GM10266 (cell line): ENCODE data around the gene TRNP1.

Experiments used
- DNase-seq: peaks from one replicate; pipeline ENCODE4 v3.0.0; 2012; ENCODE audit errors: extremely low spot score
- TF ChIP-seq, protein P1 (sequence below): IDR thresholded peaks from 2 replicates; pipeline ENCODE4 v1.5.1; 2012; ENCODE audit warnings: mild to moderate bottlenecking, low read depth; ENCODE audit not compliant: control insufficient read depth, insufficient read depth; ENCODE audit errors: missing control alignments

The TRNP1 gene

DNA sequence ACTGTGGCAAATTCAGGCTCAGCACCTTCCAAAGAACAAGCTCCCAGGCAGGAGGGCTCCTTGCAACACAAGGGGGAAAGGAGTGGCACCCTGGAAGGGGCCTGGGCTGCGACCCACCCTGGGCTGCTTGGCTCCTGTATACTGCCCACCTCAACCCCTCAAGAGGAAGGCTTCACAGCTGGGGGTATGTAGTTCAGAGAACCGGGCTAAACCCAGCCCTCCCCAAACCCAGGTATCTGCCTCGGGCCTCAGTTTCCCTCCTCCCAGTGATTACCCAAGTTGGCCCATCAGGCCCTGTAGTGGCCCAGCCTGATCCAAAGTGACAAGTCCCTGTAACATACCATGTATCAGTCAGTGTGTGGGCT lies 11.7 kb downstream of the TRNP1 start:
- TF ChIP-seq, protein P1, sequence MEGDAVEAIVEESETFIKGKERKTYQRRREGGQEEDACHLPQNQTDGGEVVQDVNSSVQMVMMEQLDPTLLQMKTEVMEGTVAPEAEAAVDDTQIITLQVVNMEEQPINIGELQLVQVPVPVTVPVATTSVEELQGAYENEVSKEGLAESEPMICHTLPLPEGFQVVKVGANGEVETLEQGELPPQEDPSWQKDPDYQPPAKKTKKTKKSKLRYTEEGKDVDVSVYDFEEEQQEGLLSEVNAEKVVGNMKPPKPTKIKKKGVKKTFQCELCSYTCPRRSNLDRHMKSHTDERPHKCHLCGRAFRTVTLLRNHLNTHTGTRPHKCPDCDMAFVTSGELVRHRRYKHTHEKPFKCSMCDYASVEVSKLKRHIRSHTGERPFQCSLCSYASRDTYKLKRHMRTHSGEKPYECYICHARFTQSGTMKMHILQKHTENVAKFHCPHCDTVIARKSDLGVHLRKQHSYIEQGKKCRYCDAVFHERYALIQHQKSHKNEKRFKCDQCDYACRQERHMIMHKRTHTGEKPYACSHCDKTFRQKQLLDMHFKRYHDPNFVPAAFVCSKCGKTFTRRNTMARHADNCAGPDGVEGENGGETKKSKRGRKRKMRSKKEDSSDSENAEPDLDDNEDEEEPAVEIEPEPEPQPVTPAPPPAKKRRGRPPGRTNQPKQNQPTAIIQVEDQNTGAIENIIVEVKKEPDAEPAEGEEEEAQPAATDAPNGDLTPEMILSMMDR: no peak
- peak; percentile 7 for DNase-seq

DNA sequence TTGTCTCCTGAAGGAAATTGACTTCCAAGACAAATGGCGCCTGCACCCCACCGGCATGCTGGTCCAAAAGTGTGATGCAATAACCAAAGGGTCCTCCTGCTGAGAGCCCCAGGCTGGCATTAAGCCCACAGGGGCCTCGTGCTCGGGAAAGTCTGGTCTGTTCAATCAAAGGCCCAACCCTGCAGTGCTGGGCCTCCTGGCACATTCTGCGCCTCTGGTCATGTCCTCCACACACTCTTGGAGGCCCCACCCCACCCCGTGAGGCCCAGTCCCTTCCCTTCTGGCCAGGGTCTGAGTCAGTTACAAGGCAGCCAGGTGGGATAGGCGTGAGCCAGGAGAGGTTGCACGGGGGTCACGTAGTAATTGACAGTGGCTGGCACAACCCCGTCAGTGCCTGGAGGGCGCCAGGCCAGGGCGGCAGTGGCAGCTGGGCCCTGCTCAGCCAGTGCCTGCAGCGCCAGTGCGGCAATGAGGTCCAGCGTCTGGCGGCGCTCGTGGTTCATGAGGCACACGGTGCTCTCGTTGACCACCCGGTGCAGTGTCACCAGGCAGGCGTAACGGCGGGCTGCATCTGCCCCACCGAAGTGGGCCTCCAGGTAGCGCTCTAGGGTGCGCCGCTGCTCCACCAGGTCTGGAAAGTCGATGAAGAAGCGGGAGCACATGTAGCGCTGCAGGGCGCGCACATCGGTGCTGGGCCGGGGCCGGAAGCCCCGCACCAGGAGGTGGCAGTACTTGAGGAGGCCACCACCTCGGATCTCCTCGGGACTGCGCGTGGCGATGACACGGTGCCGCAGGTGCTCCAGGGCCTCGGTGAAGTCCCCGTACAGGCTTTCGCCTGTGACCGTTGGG lies 12.4 kb downstream of the TRNP1 start:
- TF ChIP-seq, protein P1: no peak
- DNase-seq: peak; percentile 9

DNA sequence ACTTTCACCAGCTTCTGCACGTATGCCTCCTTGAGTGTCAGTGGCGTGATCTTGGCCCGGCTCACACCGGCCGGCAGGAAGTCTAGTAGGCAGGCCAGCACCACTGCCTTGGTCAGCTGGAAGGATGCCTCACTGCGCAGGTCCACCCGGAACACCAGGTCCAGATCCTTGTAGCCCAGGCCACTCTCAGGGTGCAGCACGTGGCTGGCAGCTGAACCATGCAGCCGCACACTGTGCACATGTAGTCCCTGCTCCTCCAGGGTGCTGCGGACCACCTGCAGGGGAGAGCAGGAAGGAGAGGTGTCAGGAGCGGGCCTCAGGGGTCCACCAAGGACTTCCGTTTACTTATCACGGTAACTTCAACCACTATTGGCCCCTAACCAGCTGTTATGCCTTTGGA lies 13.2 kb downstream of the TRNP1 start:
- DNase-seq: no peak
- TF ChIP-seq, protein P1: no peak

DNA sequence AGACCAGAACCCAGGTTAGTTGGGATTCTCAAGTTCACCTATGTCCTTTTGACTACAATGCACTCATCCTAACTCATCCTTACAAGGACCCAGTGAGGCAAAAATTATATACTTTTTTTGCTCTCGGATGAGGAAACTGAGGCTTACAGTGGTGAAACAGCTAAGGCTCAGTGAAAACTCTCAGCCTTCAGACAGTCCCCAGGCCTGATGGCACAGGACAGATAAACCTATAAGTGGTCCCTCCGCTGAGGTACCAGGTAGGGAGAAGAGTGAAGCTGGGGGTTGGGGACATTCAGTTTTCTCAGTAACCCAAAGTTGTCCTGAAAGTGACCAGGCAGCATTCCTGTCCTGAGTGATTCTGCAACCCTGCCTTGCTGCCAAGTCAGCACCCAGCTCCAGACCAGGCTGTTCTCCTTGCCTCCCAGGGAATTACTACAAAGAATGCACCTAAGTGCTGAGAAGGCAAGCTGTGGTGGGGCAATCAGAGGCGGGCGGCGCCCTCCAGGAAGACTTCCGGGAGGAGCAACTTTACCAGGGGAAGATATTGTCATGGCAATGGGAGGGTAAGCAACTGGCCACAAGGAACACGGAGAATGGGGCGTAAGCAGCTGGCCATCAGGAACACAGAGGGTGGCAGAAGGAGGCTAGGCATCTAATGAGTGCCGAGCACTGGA lies 14.6 kb downstream of the TRNP1 start:
- TF ChIP-seq, protein P1: no peak
- DNase-seq: peak; percentile 17

DNA sequence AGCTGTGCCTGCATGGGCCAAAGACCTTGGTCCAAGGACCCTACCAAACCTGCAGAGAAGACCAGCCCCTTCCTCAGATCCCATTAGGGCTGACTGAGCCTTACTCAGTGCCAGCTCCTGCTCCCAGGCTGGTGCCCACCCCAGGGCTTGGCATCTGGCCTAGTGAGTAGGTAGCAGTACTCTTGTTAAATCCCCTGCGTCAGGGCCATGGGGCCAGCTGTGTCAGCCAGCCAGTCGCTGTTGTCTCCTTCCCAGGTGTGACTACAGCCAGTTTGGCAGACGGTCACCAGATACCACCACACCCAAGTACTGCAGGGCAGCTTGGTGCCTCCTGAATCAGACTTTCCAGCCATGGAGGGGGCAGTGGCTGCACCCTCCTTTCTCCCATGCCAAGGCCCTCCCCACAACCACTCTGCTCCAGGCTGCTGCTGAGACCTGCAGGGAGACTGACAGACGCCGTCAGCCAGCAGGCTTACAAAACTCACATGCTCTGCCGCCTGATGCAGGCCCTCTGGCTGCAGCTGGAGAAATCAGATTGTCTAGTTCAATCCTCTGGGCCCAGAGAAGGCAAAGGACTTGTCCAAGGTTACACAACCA lies 16.2 kb downstream of the TRNP1 start:
- TF ChIP-seq, protein P1: no peak
- DNase-seq: no peak

DNA sequence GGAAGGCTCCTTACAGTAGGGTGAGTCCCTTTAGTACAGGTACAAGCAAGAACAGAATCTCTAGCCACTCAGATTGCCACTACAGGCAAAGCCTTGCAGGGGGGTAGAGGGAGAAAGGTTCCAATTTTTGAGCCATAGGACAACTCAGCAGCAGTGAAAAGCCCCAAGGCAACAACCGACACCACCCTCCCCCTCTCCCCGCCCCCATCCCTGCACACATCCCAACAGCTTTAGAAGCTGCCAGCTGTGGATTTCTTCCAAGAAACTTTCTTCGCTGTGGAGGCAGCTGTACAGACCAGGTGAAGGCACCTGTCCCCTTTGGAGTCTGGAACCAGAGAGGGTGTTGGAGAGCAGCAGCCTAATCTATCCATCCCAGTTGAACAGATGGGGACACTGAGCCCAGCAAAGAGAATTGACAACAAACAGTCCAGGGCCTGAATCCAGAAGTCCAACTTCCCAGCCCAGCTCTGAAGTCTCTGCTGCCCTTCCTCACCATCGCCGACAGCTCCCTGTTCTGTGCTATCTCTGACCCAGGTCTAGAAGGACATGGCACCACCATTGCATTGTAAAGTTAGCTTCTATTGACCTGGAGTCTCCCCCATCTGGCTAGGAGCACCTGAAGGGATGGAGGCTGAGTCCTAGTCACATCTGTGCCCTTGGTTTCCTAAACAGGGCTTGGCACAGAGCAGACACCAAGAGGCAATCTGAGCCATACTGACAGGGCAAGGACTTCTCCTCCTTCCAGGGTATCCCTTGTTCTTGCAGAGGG lies 16.9 kb downstream of the TRNP1 start:
- TF ChIP-seq, protein P1: no peak
- DNase-seq: no peak
